ENCODE data around the gene ADIPOR1.

DNA sequence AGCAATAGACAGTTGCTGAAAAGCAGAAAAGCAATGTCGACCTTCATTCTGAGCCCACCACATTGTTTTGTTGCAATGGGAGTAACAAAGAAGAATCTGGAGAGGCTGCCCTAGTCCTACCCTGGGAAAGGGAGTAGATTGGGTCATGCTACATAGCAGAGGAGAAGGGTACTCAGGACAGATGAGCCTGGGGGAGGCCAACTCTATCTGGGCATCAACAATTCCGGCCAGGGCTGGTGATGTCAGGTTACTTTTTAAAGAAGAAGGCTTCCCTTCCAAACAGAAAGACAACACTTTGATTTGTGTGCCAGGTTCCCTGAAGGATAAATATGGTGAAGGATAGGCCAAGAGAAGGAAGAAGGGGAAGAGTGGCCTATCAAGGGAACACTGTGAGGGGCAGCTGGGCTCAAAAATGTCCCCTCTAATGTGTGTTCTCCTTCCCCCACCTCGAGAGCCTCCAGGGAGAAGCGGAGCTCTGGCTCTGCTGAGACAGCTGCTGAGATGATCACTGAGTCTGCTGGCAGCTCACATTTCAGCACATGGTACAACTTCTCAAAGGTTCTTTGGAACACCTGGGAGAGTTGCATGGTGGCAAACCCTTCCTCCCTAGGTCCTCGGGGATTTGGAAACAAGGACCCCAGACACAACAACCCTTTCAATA, 3.2 kb upstream of the ADIPOR1 start:
- TF ChIP-seq EZH2 (IDR thresholded peaks at IDR 0.05; ENCODE audit: insufficient read depth, poor library complexity, severe bottlenecking) (no peak), EZH2phosphoT487 (IDR thresholded peaks at IDR 0.05; ENCODE audit: insufficient read depth, low read depth) (no peak)

Measured in GM23248 (cell line).